A549 (cell line): ENCODE measurements around the gene TCF12. TPM values are rescaled to one million over a fixed set of nuclear protein-coding genes. Genes with fewer than 3 reads are reported as not detected.
A peak's percentile ranks its signal among the peaks of the same experiment; 100 is the strongest.

Experiments used
- ATAC-seq, 2 experiments: fragments of 200-7000 bp in 1 of 2; fragments of >200 bp in 1 of 2; cut with Nextera tagmentation in 1 of 2; cut with Tn5 transposase in 1 of 2; 3 replicates each; pipeline versions ENCODE4 v1.8.0 to v1.9.1; 2018 to 2020; ENCODE audit warnings: mild to moderate bottlenecking in 1 of 2, moderate library complexity in 1 of 2
- CTCF ChIA-PET: fragments of 300-600 bp; sonication (Branson Sonifier 250); formaldehyde crosslinking; extraction: SDS; loops from one replicate; lab custom pipeline; 2021; ENCODE audit warnings: antibody characterized with exemption, inconsistent platforms; lab: Yijun Ruan, JAX
- POLR2A ChIA-PET: fragments of 350-600 bp; formaldehyde crosslinking; extraction: SDS; loops from one replicate; lab custom pipeline; 2021; ENCODE audit warnings: antibody characterized with exemption, inconsistent platforms; lab: Yijun Ruan, JAX
- DNase-seq, 2 experiments: peaks; one replicate each; pipeline versions ENCODE4 v3.0.0 to v3.0.0-alpha.2; 2011 to 2016; ENCODE audit warnings: low read depth in 1 of 2, low spot score in 1 of 2
- FAIRE-seq: peaks from 2 replicates; lab custom pipeline; 2011; peaks lifted over from hg19 to GRCh38; lab: Jason Lieb, UNC
- H3K27ac ChIP-seq, 2 experiments: fragments of >200 bp; sonication (Bioruptor Twin); formaldehyde crosslinking; 3 replicates each; pipeline ENCODE4 v1.5.1; 2016 to 2017
- H3K4me1 ChIP-seq: fragments of >200 bp; sonication (Bioruptor Twin); formaldehyde crosslinking; 3 replicates; pipeline ENCODE4 v1.6.1; 2016
- H3K4me2 ChIP-seq: fragments of >200 bp; sonication (Bioruptor Twin); formaldehyde crosslinking; 3 replicates; pipeline ENCODE4 v1.6.1; 2016
- H3K4me3 ChIP-seq: fragments of >200 bp; sonication (Bioruptor Twin); formaldehyde crosslinking; 3 replicates; pipeline ENCODE4 v1.5.1; 2016
- H3K9me3 ChIP-seq: fragments of >200 bp; sonication (Bioruptor Twin); formaldehyde crosslinking; 3 replicates; pipeline ENCODE4 v1.6.1; 2016
- BCL3 ChIP-seq: fragments of >200 bp; sonication (Bioruptor Twin); formaldehyde crosslinking; IDR thresholded peaks from 3 replicates; pipeline ENCODE4 v1.6.1; 2016
- CBX2 ChIP-seq: fragments of 200-600 bp; sonication (generic); IDR thresholded peaks from 2 replicates; pipeline ENCODE4 v1.6.1; 2016; ENCODE audit warnings: low read depth, mild to moderate bottlenecking, borderline replicate concordance
- CBX8 ChIP-seq: fragments of 200-600 bp; sonication (generic); IDR thresholded peaks from 2 replicates; pipeline ENCODE4 v1.6.1; 2016
- CEBPB ChIP-seq, 2 experiments: fragments of >200 bp in 1 of 2; sonication (Bioruptor Twin) in 1 of 2; formaldehyde crosslinking in 1 of 2; IDR thresholded peaks; 2 replicates each; pipeline ENCODE4 v1.6.1; 2012 to 2016
- CHD2 ChIP-seq: fragments of 150-350 bp; IDR thresholded peaks from 2 replicates; pipeline ENCODE4 v1.6.1; 2014; ENCODE audit warnings: low read length; ENCODE audit not compliant: partially characterized antibody
- CHD4 ChIP-seq: fragments of 200-600 bp; sonication (generic); IDR thresholded peaks from 2 replicates; pipeline ENCODE4 v1.6.1; 2016; ENCODE audit warnings: antibody characterized with exemption, mild to moderate bottlenecking, borderline replicate concordance
- EHF ChIP-seq: fragments of 250-450 bp; sonication (Bioruptor Pico); IDR thresholded peaks from 2 replicates; pipeline ENCODE4 v1.5.0; 2020; ENCODE audit warnings: mild to moderate bottlenecking
- ELK1 ChIP-seq: fragments of 150-350 bp; IDR thresholded peaks from 2 replicates; pipeline ENCODE4 v1.6.1; 2014; ENCODE audit warnings: low read depth, mild to moderate bottlenecking, low read length
- FOSL2 ChIP-seq, 2 experiments: fragments of 450-650 bp in 1 of 2; fragments of >200 bp in 1 of 2; sonication (Bioruptor Twin) in 1 of 2; formaldehyde crosslinking; IDR thresholded peaks; 2 replicates each; pipeline versions ENCODE4 v1.5.0 to v1.6.1; 2016 to 2020; ENCODE audit warnings: mild to moderate bottlenecking in 1 of 2, moderate library complexity in 1 of 2
- FOXS1 ChIP-seq: fragments of 250-450 bp; sonication (Bioruptor Pico); IDR thresholded peaks from 2 replicates; pipeline ENCODE4 v1.5.0; 2020; ENCODE audit warnings: mild to moderate bottlenecking, moderate library complexity
- GATA3 ChIP-seq: IDR thresholded peaks from 2 replicates; pipeline ENCODE4 v1.6.1; 2012; ENCODE audit warnings: borderline replicate concordance
- KDM5A ChIP-seq: fragments of 200-600 bp; sonication (generic); IDR thresholded peaks from 2 replicates; pipeline ENCODE4 v1.6.1; 2016; ENCODE audit warnings: antibody characterized with exemption, mild to moderate bottlenecking
- MAFK ChIP-seq: fragments of 450-650 bp; IDR thresholded peaks from 2 replicates; pipeline ENCODE4 v1.6.1; 2014; ENCODE audit not compliant: partially characterized antibody
- MAX ChIP-seq: IDR thresholded peaks from 2 replicates; pipeline ENCODE4 v1.6.1; 2012
- MAZ ChIP-seq: fragments of 150-350 bp; IDR thresholded peaks from 2 replicates; pipeline ENCODE4 v1.6.1; 2014; ENCODE audit warnings: antibody characterized with exemption, low read depth, low read length, borderline replicate concordance
- MYC ChIP-seq: IDR thresholded peaks from 2 replicates; pipeline ENCODE4 v1.6.1; 2012; ENCODE audit warnings: mild to moderate bottlenecking, inconsistent platforms, low read length, improper control_type of control experiment, borderline replicate concordance
- NFE2L2 ChIP-seq: fragments of 150-350 bp; conservative IDR thresholded peaks from 2 replicates; pipeline ENCODE4 v1.6.1; 2014; ENCODE audit warnings: low read length
- PHF8 ChIP-seq: fragments of 200-600 bp; sonication (generic); IDR thresholded peaks from 2 replicates; pipeline ENCODE4 v1.6.1; 2016; ENCODE audit warnings: low read depth, mild to moderate bottlenecking, antibody characterized with exemption, moderate library complexity, borderline replicate concordance
- RAD21 ChIP-seq, 2 experiments: fragments of >200 bp in 1 of 2; sonication (Bioruptor Twin) in 1 of 2; formaldehyde crosslinking in 1 of 2; IDR thresholded peaks in 1 of 2; conservative IDR thresholded peaks in 1 of 2; 2 replicates in 1 of 2; 3 replicates in 1 of 2; pipeline ENCODE4 v1.6.1; 2012 to 2018; ENCODE audit warnings: inconsistent platforms in 1 of 2
- RARB ChIP-seq: fragments of 250-450 bp; sonication (Bioruptor Pico); IDR thresholded peaks from 2 replicates; pipeline ENCODE4 v1.8.0; 2021; ENCODE audit warnings: mild to moderate bottlenecking, moderate library complexity
- RCOR1 ChIP-seq: fragments of 150-350 bp; IDR thresholded peaks from 2 replicates; pipeline ENCODE4 v1.6.1; 2014; ENCODE audit warnings: antibody characterized with exemption, low read length, low read depth
- REST ChIP-seq: fragments of 200-600 bp; sonication (generic); IDR thresholded peaks from 2 replicates; pipeline ENCODE4 v1.6.1; 2016; ENCODE audit warnings: antibody characterized with exemption, mild to moderate bottlenecking, moderate library complexity
- RNF2 ChIP-seq: fragments of 200-600 bp; sonication (generic); IDR thresholded peaks from 2 replicates; pipeline ENCODE4 v1.6.1; 2016; ENCODE audit warnings: low read depth, mild to moderate bottlenecking, antibody characterized with exemption, moderate library complexity, borderline replicate concordance
- TFCP2L1 ChIP-seq: fragments of 250-450 bp; sonication (Bioruptor Pico); IDR thresholded peaks from 2 replicates; pipeline ENCODE4 v1.5.0; 2021; ENCODE audit warnings: mild to moderate bottlenecking
- TP53 ChIP-seq: fragments of 250-450 bp; sonication (Bioruptor Pico); IDR thresholded peaks from 2 replicates; pipeline ENCODE4 v1.5.0; 2021; ENCODE audit warnings: mild to moderate bottlenecking, moderate library complexity
- ZNF302 ChIP-seq: fragments of 250-450 bp; sonication (Bioruptor Pico); IDR thresholded peaks from 2 replicates; pipeline ENCODE4 v1.9.0; 2021; ENCODE audit warnings: inconsistent platforms, mild to moderate bottlenecking, moderate library complexity
- ZSCAN20 ChIP-seq: fragments of 250-450 bp; sonication (Bioruptor Pico); IDR thresholded peaks from 2 replicates; pipeline ENCODE4 v1.8.0; 2022; ENCODE audit warnings: mild to moderate bottlenecking, moderate library complexity
- WGBS: methylation state at CpG from one replicate; pipeline ENCODE4 v1.1.6; 2017; ENCODE audit errors: missing lambda C conversion rate; 5-methylcytosine and 5-hydroxymethylcytosine counted together
- polyA plus RNA-seq, 4 experiments: library from polyadenylated mRNA; depleted of rRNA in 3 of 4; stranded (reverse); fragments of >200 nt; fragmentation: RNase III in 1 of 4; extraction: RNeasy Plus Mini Kit Qiagen cat#74134 plus additional on column Dnase treatment in 1 of 4; gene quantifications; 2 replicates in 3 of 4; 3 replicates in 1 of 4; pipeline ENCODE4 v1.2.3, GENCODE V29; 2011 to 2017
- TF ChIP-seq, protein P1 (sequence below): fragments of >200 bp; sonication (Bioruptor Twin); formaldehyde crosslinking; IDR thresholded peaks from 3 replicates; pipeline ENCODE4 v1.5.1; 2016

TCF12 gene
- polyA plus RNA-seq, 2 of the 4 experiments (the other 2 are of a cell fraction), result 36.3 to 121 TPM

- POLR2A ChIA-PET, result interaction anchor here (1.0 kb wide), 1 partner anchor 45 kb away, joined by 4 read pairs; the partner anchor contains the start of gene TCF12
- TF ChIP-seq BCL3 (no peak), MAFK (no peak), CBX8 (no peak), CEBPB (IDR thresholded peaks at IDR 0.05) (no peak), MAX (no peak), FOXS1 (CRISPR knock-in tag) (no peak), ELK1 (no peak), FOSL2 (IDR thresholded peaks at IDR 0.05) (no peak), FOSL2 (CRISPR knock-in tag; IDR thresholded peaks at IDR 0.05) (no peak), RCOR1 (no peak), RNF2 (no peak), ZSCAN20 (CRISPR knock-in tag) (no peak), TP53 (no peak), EHF (CRISPR knock-in tag) (no peak), PHF8 (no peak), RARB (CRISPR knock-in tag) (no peak), KDM5A (no peak)
- no peak for DNase-seq
- CTCF ChIA-PET, result interaction anchor here (1.7 kb wide), 1 partner anchor 12 kb away, joined by 3 read pairs; no protein-coding TSS in a partner anchor
- no peak overlapping the region for H3K27ac ChIP-seq
- H3K9me3 ChIP-seq, result no peaks in the 10 kb centered on the region
- peaks cover 65% of the 10 kb centered on the region for H3K4me1 ChIP-seq
- H3K4me3 ChIP-seq, result no peak overlapping the region
- FAIRE-seq, result no peak
- H3K4me2 ChIP-seq, result no peak overlapping the region
- WGBS, result 90% methylated on average over 2 of the region's 2 CpGs
- ATAC-seq, result no peak
Observed at GRCh38 chr15:56963126-56963525, 44.7 kb downstream of the TCF12 start.

- Histone ChIP-seq H3K4me1 (peaks cover 64% of the 10 kb centered on the region), H3K27ac (no peak overlapping the region), H3K9me3 (no peaks in the 10 kb centered on the region), H3K4me2 (peak overlapping the region; percentile 11; the same call in 1 of the 3 replicates), H3K4me3 (no peak overlapping the region)
- FAIRE-seq (no peak), ATAC-seq (peak in 1 of 2 experiments; percentile 39; a peak in 2 of 6 replicates), DNase-seq (no peak)
- POLR2A ChIA-PET, result interaction anchor here (1.0 kb wide), 1 partner anchor 45 kb away, joined by 4 read pairs; the partner anchor contains the start of gene TCF12
- 91% methylated on average over 4 of the region's 4 CpGs for WGBS
- TF ChIP-seq GATA3 (no peak), MYC (no peak), CHD2 (no peak), CBX2 (no peak), RNF2 (no peak), RAD21 (conservative IDR thresholded peaks at IDR 0.05 in 1 of 2, IDR thresholded peaks at IDR 0.05 in 1 of 2) (no peak), TFCP2L1 (CRISPR knock-in tag) (no peak), KDM5A (no peak), CHD4 (no peak), MAZ (no peak), PHF8 (no peak), NFE2L2 (no peak), ZNF302 (CRISPR knock-in tag) (no peak), REST (no peak), FOXS1 (CRISPR knock-in tag) (no peak)
- TF ChIP-seq, protein P1, sequence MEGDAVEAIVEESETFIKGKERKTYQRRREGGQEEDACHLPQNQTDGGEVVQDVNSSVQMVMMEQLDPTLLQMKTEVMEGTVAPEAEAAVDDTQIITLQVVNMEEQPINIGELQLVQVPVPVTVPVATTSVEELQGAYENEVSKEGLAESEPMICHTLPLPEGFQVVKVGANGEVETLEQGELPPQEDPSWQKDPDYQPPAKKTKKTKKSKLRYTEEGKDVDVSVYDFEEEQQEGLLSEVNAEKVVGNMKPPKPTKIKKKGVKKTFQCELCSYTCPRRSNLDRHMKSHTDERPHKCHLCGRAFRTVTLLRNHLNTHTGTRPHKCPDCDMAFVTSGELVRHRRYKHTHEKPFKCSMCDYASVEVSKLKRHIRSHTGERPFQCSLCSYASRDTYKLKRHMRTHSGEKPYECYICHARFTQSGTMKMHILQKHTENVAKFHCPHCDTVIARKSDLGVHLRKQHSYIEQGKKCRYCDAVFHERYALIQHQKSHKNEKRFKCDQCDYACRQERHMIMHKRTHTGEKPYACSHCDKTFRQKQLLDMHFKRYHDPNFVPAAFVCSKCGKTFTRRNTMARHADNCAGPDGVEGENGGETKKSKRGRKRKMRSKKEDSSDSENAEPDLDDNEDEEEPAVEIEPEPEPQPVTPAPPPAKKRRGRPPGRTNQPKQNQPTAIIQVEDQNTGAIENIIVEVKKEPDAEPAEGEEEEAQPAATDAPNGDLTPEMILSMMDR, result no peak
- CTCF ChIA-PET, result interaction anchor here (1.3 to 1.7 kb wide), 2 partner anchors 12 to 44 kb away, joined by 3 read pairs; no protein-coding TSS in a partner anchor
Observed at GRCh38 chr15:56963710-56964109, 45.3 kb downstream of the TCF12 start.
